GM12873 (cell line): ENCODE measurements around the gene PCP4.

Experiments used
- TF ChIP-seq, protein P1 (sequence below): IDR thresholded peaks from 2 replicates; pipeline ENCODE4 v1.5.1; 2012; ENCODE audit warnings: low read depth, mild to moderate bottlenecking, moderate library complexity, low read length, control low read depth; ENCODE audit not compliant: insufficient read depth; ENCODE audit errors: missing control alignments

The PCP4 gene

DNA sequence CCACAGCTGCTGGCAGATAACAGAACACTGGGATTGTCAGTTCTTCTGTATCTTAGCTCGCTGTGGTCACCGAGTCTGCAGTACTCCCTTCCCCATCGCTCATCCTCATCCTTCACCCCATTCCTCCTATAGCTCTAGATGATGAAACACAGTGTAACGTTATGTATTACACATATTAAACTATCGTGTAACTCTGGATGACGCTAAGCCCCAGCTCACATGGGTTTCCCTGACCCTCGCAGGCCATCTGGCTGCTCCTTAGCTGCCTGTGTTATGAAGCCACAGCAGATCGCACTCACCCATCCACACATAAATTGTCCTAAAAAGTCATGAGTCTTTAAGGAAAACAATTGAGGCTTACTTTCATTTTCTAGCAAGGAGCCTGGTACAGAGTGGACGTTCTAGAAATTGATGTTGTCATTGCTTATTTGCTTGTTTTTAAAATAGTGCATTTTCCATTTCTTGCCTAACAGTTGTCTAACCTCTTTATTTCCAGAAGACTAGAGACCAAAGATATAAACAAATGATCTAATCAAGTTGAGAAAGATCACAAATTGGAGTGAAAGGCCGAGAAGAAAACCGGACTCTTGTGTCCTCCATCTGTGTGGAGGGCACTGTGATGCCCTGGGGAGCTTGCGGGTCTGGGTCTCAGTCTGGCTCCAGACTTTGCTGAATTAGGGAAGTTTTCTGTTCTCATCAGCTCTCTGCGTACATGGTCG lies 24.3 kb upstream of the PCP4 start:
- TF ChIP-seq, protein P1, sequence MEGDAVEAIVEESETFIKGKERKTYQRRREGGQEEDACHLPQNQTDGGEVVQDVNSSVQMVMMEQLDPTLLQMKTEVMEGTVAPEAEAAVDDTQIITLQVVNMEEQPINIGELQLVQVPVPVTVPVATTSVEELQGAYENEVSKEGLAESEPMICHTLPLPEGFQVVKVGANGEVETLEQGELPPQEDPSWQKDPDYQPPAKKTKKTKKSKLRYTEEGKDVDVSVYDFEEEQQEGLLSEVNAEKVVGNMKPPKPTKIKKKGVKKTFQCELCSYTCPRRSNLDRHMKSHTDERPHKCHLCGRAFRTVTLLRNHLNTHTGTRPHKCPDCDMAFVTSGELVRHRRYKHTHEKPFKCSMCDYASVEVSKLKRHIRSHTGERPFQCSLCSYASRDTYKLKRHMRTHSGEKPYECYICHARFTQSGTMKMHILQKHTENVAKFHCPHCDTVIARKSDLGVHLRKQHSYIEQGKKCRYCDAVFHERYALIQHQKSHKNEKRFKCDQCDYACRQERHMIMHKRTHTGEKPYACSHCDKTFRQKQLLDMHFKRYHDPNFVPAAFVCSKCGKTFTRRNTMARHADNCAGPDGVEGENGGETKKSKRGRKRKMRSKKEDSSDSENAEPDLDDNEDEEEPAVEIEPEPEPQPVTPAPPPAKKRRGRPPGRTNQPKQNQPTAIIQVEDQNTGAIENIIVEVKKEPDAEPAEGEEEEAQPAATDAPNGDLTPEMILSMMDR = no peak

DNA sequence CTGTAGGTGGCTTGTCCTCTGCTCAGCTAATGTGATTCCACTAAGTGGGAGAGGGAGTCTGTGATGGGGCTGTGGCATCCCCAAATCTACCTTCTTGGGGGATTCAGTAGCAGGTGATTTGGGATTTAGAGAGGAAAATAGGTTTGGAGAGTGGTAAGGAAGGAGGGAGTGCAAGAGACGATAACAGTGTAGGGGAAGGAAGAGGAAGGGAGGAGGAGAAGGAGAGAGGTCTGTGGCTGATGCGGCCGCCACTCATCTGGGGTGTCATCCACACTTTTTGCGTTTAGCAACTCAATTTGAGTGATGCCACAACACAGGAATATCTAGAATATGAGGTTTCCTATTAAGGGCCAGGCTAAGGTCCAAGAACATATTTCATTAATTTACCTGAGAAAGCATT lies 23.8 kb upstream of the PCP4 start:
- TF ChIP-seq, protein P1 = no peak

DNA sequence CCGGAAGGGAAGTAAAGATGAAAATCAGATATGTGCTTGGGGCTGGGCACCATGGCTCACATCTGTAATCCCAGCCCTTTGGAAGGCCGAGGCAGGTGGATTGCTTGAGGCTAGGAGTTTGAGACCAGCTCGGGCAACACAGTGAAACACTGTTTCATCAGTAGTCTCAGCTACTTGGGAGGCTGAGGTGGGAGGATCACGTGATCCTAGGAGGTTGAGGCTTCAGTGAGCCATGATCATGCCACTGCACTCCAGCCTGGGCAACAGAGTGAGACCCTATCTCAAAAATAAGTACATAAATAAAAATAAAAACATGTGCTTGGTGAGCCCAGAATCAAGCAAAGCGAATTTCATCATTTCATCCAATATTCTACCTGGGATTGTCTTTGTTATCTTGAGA lies 23.3 kb upstream of the PCP4 start:
- TF ChIP-seq, protein P1 = no peak

DNA sequence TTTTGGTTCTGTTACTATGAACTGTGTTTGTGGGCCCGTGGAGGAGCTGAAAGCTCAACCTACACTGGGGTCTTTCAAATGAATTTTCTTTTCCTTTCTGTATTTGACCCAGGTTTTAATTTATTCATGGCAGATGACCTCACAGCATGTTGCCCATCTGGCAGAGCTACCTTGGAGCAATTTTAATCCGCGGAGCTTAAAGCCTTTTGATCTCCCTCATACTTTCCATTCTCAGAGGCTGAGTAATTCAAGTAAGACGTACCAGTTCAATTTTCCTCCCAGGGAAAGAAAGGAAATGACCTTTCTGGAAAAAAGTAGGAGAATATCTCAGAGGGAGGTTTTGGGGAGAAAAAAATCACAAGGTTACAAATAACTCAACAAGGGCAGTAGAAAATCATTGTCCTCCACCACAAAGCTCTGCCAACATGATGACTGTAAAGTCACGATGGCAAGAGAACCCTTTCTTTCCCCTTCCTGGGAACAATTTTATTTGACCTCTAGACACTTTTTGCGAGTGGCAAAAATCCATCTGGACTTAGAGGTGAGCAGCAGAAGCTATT lies 21.6 kb upstream of the PCP4 start:
- TF ChIP-seq, protein P1 = no peak

DNA sequence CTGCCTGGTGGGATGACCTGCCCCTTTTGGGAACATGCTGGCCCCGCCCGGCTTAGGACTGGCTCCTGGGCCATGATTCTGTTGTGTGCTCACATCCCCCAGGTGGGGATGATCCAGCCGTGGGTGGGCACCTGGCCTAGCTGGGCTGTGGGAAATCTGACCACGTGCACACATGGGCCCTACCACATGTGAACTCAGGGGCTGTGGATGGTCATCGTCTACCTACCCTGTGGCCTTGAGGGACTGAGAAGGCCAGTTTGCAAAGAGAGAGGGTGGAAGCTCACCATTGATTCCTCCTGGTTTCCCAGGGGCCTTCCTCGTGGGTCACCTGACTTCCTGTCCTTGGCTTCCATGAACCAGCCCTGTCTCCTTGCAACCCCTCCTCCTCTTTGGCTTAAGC lies 19.4 kb upstream of the PCP4 start:
- TF ChIP-seq, protein P1 = no peak

DNA sequence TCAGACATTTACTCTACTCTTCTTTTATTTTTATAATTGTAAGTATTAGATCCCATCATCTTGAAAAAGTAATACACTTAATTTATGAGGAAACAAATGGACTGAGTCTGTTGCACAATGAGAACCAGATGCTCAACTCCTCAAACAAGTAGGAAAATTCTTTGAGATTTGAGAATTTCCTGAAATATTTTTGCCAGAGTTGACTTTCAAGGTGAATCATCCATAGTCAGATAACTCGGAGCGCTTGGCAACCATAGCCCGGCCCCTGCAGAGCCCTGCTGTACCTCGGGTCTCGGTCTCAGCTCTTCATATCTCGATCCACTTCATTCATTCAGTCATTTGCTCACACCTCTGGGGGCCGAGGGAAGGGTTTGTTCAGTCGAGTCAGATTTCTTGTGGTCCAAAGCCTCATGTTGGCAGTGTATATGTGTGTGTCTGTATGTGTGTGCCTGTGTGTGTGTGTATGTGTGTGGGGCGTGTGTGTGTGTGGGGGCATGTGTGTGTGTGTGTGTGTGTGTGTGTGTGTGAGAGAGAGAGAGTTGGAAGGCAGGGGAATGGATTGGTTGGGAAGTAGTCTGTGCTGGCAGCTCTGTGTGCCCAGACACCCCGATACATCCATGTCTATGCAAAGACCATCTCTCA lies 18.1 kb upstream of the PCP4 start:
- TF ChIP-seq, protein P1 = no peak

DNA sequence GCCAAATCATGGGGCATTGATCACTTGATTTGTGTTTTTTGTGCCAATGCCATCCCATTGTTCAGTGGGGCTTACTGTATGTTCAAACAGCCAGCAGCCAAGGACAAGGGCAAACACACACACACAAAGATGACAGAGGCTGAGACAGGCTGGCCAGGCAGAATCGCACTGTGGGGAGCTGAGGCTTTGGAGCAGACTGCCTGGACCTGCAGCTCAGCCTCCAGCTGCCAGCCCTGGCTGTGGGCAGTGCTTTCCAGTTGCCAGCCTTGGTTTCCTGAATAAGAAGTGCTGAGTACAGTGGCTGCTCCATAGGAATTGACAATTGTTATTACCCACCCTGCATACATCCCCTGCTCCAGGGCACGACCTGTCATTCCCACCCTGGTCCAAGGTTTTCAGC lies 16.9 kb upstream of the PCP4 start:
- TF ChIP-seq, protein P1 = no peak
